Activated effector memory CD4-positive, alpha-beta T cell treated with anti-CD3 and anti-CD28 coated beads, Interleukin-2, amount 50 U/mL, for 16 hours (primary cell): ENCODE results near the gene LCA5L.
"Not testable (repeated sequence)": the region's sequence is repeated elsewhere in the genome, so short reads cannot be mapped to it uniquely, and the experiment has no call there.

Source experiments
- DNase-seq: peaks from one replicate; pipeline ENCODE4 v3.0.0-alpha.2; 2020

The LCA5L gene

DNA sequence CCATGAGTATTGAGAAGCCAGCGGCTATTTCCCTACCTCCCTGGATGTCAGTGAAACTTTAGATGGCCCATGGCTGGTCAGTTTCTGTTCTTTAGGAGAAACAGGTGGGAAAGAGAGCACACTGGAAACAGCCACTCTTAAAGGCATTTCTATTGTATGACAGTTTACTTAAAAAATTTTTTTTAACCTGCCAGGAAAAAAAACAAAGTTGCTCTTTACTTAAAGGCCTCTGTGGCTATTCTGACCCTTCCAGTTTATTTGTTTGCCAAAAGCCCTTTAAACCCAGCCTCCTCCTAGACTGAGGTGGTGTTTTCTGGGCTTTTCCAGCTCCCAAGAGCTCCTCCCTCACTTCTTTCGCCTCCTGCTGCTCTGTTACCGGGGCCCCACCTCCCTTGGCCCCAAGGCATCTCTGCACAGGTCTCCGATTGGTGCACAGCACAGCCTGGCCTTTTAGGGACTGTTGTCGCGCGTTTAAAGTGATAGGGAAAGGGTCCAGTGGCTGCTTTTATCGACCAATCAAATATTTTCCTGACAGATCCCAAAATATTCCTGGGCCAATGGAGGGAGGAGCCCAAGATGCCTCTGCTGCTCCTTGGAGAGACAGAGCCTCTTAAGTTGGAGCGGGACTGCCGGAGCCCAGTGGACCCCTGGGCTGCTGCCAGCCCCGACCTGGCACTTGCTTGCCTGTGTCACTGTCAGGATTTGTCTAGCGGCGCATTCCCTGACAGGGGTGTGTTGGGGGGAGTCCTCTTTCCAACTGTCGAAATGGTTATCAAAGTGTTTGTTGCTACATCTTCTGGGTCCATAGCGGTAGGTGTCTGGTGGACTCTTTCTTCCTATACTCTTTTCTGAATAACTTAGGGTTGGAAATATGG lies 6.0 kb upstream of the LCA5L start, which contains the start of gene SH3BGR:
Gene SH3BGR (plus strand): TSS at position 639 of the 875 bp plus-strand sequence. CDS start 127 bp downstream, at position 766.
- no peak for DNase-seq

GRCh38 chr21:39447264-39447663 lies 1.7 kb upstream of the LCA5L start:
- no peak for DNase-seq

DNA sequence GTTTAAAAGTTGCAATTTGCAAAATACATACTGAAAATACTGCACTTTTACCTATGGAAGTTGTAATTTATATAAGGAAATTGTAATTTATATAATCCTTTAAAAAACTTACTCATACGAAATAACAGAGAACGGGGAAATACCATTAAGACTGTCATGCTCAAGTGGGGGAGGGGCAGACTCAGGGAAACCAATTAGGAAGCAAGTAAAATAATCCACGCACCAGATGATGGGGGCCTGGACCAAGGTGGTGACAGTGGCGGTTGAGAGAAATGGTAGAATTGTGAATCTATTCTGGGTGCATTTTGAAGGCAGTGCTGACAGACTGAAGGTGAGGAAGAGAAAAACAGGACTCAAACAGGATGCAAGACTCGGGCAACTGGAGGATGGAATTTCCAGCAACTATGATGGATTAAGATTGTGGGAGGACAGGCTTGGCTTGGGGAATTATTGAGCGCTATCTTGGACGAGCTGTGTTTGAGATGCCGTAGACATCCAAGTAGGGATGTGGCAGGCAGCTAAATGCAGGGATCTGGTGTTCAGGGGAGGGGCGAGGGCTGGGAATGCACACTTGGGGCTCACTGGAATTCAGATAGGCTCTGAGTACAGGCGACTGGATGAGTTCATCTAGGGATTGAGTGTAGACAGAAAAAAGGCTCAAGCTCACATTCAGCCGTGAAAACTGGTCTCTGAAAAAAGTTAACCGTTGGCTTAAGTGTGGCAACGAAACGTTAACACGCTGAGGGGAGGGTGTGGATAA lies 977 bp downstream of the LCA5L start:
- DNase-seq = no peak

DNA sequence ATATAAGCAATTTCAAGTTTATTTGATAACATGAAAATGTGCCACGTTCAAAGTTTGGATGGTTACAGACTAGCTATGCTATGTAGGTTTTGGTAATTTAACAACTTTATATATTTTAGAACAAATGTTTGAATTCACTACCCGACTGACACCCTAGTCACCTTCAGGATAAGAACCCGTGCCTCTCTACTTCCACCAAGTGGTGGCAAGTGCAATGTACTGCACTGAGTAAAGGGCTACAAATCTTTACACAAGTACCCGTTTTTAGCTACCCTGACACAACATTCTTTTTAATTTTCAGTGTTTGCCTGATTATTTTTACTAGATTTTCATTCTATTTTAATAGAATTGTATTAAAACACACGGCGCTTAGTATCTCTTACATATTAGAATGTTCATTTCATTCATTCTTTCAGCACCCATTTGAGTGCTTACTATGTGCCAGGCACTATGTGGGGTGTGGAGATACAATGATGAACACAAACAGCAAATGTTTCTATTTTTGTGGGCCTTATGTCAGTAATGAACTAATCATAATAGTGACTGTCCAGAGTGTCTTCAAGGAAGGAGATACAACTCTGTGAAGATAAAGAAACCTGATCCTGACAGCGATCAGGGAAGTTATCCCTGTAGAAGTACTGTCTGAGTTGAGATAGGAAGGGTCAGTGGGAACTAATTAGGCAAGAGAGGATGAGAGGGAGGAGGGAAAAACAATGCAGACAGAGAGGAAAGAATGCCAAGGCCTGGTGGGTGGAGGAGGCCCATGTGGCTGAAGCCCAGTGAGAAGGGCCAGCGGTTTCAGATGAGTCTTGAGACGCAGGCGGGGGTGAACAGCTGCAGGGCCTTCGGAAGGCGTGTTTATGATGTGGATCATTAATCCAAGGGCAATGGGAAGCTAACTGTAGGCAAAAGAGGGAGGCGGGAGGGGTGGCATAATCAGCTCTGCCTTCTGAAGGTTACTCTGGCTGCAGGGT lies 3.8 kb downstream of the LCA5L start:
- DNase-seq = peak; percentile 69

DNA sequence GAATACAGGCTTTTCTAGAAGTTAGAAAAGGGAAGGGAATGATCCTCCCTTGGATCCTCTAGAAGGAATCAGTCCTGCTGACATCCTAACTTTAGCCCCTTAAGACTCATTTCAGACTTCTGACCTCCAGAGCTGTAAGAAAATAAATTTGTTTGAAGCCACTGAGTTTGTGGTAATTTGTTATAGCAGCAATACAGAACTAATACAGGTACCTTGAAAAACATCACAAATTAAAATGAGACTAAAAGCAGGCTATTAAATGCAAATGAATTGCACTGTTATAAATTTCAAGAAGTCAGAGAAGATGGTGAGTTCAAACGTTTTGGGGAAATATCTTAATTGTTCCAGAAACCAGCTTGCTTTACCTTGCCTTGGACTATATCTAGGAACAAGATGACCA lies 6.3 kb downstream of the LCA5L start:
- no peak for DNase-seq

- DNase-seq = no peak
These were observed 10.6 kb downstream of the LCA5L start for GRCh38 chr21:39434950-39435349.

GRCh38 chr21:39430954-39431353 lies 14.6 kb downstream of the LCA5L start:
- DNase-seq = no peak

DNA sequence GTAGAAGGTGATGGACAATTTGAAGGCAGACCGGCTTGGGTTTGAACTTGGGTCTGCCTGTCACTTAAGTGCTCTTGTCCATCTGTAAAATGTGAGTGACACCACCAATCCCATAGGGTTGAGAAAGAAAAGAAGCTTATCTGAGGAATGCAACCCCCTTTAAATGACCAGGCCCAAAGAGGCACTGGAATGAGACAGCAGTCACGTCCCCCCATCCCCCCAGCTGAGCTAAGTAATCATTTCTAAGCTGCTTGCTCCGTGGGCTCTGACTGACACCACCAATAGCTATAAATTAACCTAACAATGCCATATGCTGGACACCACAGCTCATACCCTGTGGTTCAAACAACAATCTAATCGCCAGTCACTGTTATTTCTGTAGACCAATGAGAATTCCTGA lies 15.1 kb downstream of the LCA5L start:
- DNase-seq = no peak

DNA sequence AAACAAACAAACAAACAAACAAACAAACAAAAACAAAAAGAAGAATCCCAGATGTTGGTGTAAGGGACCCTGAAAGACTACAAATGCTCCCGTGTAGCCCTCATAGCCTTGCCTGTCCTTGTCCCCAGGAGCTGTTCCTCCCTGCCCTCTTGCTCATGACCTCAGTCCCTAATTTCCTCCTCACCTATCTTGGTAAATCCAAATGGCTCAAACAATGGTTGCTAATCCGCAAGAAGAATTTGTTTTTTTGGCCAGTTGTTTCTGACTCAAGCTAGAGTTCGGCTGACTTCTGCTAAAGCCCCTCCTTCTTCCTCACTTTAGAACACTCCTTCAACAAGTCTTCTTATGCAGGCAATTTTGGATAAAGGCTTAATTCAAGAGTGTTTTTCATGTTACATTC lies 15.6 kb downstream of the LCA5L start:
- DNase-seq = no peak

- no peak for DNase-seq
These were observed 16.1 kb downstream of the LCA5L start for GRCh38 chr21:39429445-39429844.

DNA sequence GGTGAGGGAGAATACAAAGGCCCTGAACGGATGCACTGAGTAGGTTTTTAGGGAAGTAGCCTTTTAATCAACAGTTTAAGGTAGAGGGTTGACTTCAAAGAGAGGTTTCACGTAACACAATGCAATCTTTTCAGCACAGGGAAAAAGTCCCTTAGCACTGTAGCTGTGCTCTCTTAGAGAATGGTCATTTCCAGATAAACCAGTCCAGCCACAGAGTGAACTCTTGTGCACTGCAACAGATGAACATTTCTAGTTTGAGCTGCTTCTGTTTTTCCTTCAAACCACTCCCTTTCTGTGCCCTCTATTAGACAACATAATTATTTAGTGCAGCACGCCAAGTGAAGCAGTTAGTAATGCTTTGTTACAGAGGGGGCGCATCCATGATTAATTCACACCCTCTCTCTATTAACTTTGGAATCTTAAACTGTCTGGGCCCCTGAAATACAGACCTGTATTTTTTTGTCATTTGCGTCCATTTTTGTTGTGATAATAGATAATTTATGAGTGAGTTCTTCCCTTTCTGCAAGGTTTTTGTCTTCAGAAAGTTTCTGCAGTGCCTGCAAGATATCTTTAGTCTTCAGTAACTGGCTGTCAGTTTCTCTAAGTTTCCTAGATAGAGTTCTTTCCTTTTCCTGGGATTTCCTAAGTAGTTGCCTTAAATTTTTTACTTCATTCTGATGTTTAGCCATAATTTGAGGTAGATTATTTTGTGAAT lies 22.9 kb downstream of the LCA5L start:
- no peak for DNase-seq

GRCh38 chr21:39419204-39419603 lies 26.4 kb downstream of the LCA5L start:
- not testable (repeated sequence) for DNase-seq

GRCh38 chr21:39406065-39406464 lies 39.5 kb downstream of the LCA5L start:
- no peak for DNase-seq

- DNase-seq = no peak
These were observed 45.4 kb downstream of the LCA5L start for GRCh38 chr21:39400173-39400572.

- no peak for DNase-seq
These were observed 47.8 kb downstream of the LCA5L start for GRCh38 chr21:39397646-39398385.

GRCh38 chr21:39392981-39393380 lies 52.6 kb downstream of the LCA5L start:
- DNase-seq = no peak

- no peak for DNase-seq
These were observed 55.3 kb downstream of the LCA5L start for GRCh38 chr21:39390212-39390765.

GRCh38 chr21:39388811-39389155 lies 56.8 kb downstream of the LCA5L start:
- DNase-seq = no peak

- peak; percentile 96 for DNase-seq
These were observed 57.4 kb downstream of the LCA5L start for GRCh38 chr21:39388038-39388810.

GRCh38 chr21:39387461-39388037 lies 58.0 kb downstream of the LCA5L start:
- peak; percentile 96 for DNase-seq
